22Rv1 (cell line): ENCODE data around the gene KDM4B.

Experiments
- H3K27ac ChIP-seq: fragments of 450-650 bp; 2 replicates; pipeline ENCODE4 v1.5.1; 2017
- ZFX ChIP-seq: fragments of 450-650 bp; IDR thresholded peaks from 2 replicates; pipeline ENCODE4 v1.6.1; 2017; ENCODE audit warnings: antibody characterized with exemption, borderline replicate concordance
- TF ChIP-seq, protein P1 (sequence below): fragments of 450-650 bp; IDR thresholded peaks from 2 replicates; pipeline ENCODE4 v1.5.1; 2017; ENCODE audit warnings: mild to moderate bottlenecking

KDM4B gene

DNA sequence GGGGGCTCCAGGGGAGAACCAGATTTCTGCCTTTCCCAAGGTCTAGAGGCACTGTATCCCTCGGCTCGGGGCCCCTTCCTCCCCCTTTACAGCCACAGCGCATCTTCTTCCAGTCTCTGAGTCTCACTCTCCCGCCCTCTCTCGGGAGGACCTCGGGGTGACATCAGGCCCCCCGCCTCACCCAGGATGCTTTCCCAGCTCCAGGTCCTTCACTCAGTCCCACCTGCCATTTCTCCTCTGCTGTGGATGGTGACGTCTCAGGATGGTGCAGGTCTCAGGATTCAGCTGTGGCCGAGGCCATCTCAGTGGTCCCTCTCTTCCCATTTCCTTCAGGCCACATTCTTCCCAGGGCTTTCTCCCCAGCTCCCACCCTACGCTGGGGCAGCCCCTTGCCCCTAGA, 13.6 kb upstream of the KDM4B start:
- no peak for TF ChIP-seq ZFX
- TF ChIP-seq, protein P1, sequence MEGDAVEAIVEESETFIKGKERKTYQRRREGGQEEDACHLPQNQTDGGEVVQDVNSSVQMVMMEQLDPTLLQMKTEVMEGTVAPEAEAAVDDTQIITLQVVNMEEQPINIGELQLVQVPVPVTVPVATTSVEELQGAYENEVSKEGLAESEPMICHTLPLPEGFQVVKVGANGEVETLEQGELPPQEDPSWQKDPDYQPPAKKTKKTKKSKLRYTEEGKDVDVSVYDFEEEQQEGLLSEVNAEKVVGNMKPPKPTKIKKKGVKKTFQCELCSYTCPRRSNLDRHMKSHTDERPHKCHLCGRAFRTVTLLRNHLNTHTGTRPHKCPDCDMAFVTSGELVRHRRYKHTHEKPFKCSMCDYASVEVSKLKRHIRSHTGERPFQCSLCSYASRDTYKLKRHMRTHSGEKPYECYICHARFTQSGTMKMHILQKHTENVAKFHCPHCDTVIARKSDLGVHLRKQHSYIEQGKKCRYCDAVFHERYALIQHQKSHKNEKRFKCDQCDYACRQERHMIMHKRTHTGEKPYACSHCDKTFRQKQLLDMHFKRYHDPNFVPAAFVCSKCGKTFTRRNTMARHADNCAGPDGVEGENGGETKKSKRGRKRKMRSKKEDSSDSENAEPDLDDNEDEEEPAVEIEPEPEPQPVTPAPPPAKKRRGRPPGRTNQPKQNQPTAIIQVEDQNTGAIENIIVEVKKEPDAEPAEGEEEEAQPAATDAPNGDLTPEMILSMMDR = no peak
- H3K27ac ChIP-seq = no peak overlapping the region

DNA sequence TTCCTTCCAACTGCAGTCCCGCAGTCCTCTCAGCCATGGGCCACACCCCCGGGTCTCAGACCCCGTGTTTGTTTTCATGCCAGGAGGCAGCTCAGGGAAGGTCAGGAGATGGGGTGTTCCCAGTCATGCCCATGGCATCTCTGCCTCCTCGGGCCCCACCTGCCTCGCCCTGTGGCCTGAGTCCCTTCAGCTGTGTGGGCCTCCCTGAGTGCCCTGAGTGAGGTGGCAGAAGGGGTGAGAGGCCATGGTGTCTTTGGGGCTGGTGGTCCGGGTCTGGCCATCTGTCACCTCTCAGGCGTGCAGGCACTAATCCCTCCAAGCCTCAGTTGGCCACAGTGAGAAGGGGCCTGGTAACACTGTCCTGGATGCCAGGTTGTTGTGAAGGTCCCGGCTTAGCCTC, 10.9 kb upstream of the KDM4B start:
- H3K27ac ChIP-seq = no peak overlapping the region
- TF ChIP-seq, protein P1 = no peak

DNA sequence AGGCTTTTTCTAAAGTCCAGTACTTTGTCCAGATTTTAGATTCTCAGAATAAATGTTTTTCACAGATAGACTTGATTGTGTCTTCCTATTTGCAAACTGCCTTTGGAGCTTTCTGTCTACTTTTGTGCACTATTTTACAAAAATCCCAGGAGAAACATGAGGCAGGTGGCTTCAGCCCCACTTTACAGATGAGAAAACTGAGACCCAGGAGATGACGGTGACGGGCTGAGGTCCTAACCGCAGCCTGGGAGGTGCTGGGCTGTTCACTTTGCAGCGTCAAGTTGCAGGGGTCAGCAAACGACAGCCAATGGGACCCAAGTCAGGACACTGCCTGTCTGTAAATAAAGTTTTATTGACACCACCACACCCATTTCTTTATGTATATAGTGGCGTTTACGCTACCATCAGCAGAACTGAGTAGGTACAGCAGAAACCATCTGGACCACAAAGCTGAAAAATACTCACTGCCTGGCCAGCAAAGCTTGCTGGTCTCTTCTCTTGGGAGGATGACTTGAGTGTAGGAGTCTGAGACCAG, 6.8 kb upstream of the KDM4B start:
- H3K27ac ChIP-seq = 0 out of 2 replicates have a peak overlapping the region, but pooled peaks have one; percentile 6
- TF ChIP-seq, protein P1 = no peak
- no peak for TF ChIP-seq ZFX

DNA sequence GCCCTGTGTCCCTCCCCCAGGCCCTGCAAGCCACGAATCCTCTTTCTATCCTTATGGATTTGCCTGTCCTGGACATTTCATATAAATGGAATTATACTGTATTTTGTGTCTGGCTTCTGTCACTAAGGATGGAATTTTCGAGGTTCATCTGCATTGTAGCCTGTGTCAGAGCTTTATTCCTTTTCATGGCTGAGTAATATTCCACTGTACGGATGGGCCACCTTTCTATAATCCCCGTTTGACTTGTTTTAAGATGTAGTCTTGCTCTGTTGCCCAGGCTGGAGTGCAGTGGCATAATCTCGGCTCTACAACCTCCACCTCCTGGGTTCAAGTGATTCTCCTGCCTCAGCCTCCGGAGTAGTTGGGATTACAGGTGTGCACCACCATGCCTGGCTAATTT, 3.9 kb upstream of the KDM4B start:
- no peak overlapping the region for H3K27ac ChIP-seq
- no peak for TF ChIP-seq ZFX
- TF ChIP-seq, protein P1 = no peak

- TF ChIP-seq ZFX = no peak
- TF ChIP-seq, protein P1 = no peak
- no peak overlapping the region for H3K27ac ChIP-seq
These were observed 2.3 kb upstream of the KDM4B start for GRCh38 chr19:4966591-4966990.

GRCh38 chr19:4967738-4968461, 1.0 kb upstream of the KDM4B start:
- no peak for TF ChIP-seq ZFX
- H3K27ac ChIP-seq = peak overlapping the region; percentile 27

DNA sequence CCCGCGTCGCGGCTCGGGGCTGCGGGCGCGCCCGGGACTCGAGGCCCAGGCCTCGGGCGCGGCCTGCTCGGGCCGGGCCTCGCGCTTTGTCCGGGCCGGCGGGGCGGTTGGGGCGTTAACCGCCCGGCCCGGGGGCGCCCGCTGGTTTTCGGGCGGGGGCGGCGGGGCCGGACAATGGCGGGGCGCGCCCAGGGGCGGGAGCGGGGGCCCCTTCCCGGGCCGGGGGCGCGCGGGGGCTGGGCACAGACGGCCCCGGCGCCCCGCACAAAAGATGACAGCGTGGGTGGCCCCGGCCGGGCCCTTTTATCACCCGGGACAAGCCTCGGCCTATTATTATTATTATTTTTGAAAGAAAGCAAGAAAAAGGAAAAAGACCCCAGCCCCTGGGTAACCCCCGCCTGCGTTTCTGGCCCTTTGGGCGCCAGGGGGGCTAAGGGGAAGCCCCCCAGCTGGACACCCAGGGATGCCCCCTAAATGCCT, 419 bp downstream of the KDM4B start:
- H3K27ac ChIP-seq = peak overlapping the region; percentile 82
- no peak for TF ChIP-seq ZFX
- TF ChIP-seq, protein P1 = no peak
